Superior temporal gyrus (tissue), 1 donor: Measurements from ENCODE around the gene PASK.
"Not testable (repeated sequence)": the region's sequence is repeated elsewhere in the genome, so short reads cannot be mapped to it uniquely, and the experiment has no call there.

Experiments
- DNase-seq: peaks from one replicate; pipeline ENCODE4 v3.0.0-alpha.2; 2016; ENCODE audit errors: extremely low spot score

PASK gene

DNA sequence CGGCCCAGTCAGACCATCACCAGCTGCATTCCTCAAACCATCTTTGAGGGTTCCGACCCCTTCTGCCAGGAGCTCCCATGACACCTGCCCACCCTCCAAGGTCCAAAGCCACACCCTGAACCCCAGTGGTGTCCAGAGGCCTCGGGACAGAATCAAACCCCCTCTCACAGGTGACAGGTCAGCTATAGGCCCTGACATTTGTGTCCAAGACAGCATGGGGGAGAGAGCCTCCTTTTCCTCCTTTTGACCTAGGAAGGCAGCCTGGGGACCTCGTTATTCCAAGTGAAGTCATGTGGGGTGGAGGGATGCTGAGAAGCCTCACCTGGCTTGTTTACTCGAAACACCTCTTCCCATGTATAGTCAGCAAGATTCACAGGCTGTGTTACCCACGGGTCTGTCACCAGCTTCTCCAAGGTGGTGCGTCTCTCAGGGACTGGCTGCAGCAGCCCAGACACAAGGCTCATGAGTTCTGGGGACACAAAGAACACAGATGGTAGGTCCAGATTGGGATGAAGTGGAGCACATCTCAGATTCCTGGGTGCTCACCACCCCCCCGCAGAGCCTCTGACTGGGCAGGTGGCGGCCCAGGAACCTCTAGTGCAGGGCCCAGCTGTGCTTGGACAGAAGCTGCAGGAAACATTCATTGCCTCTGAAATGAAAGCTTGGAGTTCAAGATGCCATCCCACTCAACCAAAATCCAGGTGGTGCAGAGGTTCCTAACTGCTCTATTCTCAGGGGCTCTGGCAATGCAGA, 42.1 kb downstream of the PASK start:
- no peak for DNase-seq

GRCh38 chr2:241105641-241106040, 43.6 kb downstream of the PASK start:
- no peak for DNase-seq

DNA sequence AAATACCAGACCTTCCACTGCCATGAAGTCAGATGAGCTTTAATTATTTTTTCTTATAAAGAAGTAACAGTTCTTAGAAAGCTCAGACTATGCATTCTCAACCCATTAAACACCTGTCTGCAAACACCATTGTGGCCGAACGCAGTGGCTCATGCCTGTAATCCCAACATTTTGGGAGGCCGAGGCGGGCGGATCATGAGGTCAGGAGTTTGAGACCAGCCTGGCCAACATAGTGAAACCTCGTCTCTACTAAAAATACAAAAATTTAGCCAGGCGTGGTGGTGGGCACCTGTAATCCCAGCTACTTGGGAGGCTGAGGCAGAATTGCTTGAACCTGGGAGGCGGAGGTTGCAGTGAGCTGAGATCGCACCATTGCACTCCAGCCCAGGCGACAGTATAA, 44.7 kb downstream of the PASK start:
- DNase-seq: not testable (repeated sequence)

DNA sequence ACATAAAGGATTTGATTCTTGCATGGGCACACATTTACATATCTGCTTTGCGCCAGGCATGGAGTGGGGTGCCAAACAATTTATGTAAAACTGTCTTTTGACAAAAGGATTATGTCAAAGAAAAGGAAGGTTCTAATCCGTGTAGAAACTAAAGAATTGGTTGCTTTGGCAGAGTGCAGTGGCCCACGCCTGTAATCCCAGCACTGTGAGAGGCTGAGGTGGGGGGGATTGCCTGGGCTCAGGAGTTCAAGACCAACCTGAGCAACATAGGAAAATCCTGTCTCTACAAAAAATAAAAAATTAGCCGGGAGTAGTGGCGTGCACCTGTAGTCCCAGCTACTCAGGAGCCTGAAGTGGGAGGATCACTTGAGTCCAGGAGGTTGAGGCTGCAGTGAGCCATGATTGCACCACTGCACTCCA, 46.1 kb downstream of the PASK start:
- DNase-seq: no peak

GRCh38 chr2:241102239-241102803, 47.0 kb downstream of the PASK start, which contains the start of gene MTERF4:
TSS of gene MTERF4 (minus strand) at chr2:241102287. CDS start at chr2:241102273, 14 bp downstream.
- DNase-seq: peak; percentile 91

- DNase-seq: no peak
Observed at GRCh38 chr2:241099246-241099645, 50.0 kb downstream of the PASK start.

GRCh38 chr2:241096979-241097378, 52.3 kb downstream of the PASK start:
- no peak for DNase-seq

DNA sequence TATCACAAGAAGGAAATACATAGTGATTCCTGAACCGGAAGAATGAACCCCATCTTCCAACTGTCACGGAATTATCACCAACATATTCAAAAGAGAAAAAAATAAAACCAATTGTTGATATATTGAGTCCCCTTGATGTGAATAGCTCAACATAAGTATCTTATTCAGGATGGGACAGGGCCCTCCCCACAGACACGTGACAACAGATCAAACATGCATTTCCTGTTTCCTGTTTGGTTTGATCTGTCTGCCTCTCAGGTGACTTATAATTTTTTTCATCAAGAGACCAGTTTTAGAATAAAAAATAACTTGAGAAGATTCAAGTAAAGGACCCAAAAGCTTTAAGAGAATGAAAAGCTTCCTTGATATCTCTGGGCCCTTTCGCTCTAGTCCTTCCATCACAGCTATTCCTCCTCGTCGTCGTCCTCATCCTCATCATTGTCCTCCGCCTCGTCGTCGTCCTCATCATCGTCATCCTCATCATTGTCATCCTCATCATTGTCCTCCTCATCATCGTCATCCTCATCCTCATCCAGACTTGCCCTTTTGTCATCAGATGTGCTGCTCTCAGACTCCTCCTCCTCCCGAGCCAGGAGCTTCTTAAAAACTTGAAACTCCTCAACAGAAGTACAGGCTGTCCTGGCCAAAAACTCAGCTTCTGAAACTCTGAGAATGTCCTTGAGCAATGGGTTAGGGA, 53.5 kb downstream of the PASK start:
- no peak for DNase-seq

- no peak for DNase-seq
Observed at GRCh38 chr2:241094924-241095420, 54.3 kb downstream of the PASK start.

GRCh38 chr2:241094172-241094571, 55.1 kb downstream of the PASK start:
- no peak for DNase-seq

- not testable (repeated sequence) for DNase-seq
Observed at GRCh38 chr2:241093133-241093781, 56.0 kb downstream of the PASK start.

DNA sequence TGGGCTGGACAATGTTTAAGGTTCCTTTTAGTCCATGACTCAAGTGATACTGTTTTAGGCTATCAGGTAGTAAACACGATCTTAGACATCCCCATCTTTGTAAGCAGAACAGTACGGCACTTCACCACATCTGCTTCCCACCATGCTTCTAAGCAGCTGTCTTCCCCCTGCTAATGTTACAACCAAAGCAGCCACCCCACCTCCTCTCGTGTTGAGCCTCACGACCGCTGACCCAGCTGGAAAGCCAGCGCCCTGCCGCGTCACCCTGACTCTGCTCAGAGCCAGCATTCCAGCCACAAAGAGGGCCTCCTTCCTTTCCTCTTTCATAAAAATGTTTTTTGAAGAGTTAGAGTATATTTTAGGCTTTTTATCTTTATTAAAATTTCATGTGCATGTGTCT, 56.6 kb downstream of the PASK start:
- DNase-seq: no peak

- no peak for DNase-seq
Observed at GRCh38 chr2:241091734-241092445, 57.4 kb downstream of the PASK start.

GRCh38 chr2:241091201-241091600, 58.1 kb downstream of the PASK start:
- no peak for DNase-seq

DNA sequence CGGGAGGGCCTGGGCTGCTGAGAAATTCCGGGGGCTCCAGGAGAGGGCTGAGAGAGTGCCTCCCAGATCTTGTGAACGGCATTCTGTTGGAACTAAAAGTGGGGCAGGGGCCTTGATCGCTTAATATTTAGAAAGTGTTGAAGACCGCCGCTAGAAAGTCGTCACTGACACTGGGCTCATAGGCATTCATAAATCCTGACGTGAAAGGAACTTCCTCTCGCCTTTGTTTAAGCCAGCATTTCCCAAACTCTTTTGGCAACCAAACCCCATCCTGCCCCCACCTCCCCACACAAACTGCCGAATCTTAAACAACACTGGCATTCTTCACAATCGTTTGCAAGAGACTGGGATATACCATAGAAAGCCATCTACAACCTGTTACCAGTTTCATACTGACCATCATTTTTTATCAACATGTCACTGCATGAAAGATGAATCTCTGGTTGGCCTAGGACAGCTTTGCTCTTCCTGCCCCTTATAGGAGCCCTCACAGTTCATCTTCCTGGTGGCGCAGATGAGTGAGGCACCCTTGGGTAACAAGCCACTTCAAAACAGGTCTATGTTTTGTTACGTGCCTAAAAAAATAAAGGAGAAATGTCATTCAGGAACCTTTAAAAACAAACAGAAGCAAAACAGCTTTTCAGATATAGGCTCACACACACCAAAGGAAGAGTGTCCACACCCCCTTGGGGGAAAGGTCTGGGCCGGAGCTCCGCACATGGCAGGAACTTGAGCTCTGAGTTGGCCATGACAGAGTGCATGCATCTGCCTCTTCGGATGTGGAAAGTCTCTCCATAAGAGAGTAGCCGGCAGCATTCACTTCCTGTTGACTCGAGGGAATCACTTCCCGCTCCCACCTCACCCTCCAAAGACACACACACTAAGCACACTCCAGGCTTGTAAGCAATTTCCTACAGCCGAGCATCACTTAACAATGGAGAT, 60.2 kb downstream of the PASK start:
- DNase-seq: no peak

- no peak for DNase-seq
Observed at GRCh38 chr2:241088376-241088775, 60.9 kb downstream of the PASK start.

DNA sequence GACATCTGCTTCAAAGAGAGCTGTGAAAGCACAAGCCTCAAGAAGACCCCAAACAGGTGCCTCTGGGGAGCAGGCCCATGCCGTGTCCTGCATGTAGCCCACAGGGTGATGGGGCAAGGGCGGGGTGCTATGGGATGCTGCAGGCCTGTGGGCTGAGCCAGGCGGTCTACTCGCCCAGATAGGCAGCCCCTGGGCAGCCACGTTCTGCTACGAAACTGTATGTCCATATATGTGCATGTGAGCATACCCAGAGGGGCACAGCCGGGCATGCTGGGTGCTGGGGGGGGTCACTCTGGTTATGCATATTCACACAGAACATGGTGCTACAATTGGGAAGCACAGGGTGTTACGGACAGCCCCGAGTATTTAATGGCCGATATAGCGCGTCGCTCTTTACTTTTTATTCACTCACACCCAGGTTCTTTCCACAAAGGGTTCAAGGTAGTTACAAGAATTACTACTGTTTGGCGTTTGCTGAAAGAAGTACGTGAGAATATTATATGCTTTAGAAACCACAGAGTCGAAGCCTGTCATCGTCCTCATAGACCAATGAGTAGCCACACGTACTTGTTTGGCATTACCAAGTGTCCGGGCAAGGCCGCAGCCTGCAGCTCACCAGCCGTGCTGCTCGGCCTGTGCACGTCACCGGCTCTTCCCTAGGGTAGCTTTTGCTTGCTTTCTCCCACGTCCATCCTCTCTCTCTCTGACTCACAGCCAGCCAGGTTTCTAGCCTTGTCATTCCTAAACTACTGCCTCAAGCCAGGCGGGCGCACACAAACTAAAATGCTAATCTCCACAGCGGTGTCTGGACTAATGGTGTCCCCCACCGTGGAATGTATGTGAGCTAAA, 61.6 kb downstream of the PASK start:
- no peak for DNase-seq

- no peak for DNase-seq
Observed at GRCh38 chr2:241084856-241085444, 64.3 kb downstream of the PASK start.

GRCh38 chr2:241083091-241083415, 66.2 kb downstream of the PASK start:
- DNase-seq: no peak
